CD4-positive, alpha-beta memory T cell (primary cell): Measurements from ENCODE around the gene FCER2. TPM values are rescaled to one million over a fixed set of nuclear protein-coding genes. Genes with fewer than 3 reads are reported as not detected.

Source experiments
- CTCF ChIA-PET: fragments of 350-600 bp; sonication (Branson Sonifier 250); formaldehyde crosslinking; loops from one replicate; lab custom pipeline; 2021; ENCODE audit warnings: inconsistent platforms; ENCODE audit not compliant: partially characterized antibody; lab: Charles Lee
- POLR2A ChIA-PET: fragments of 350-600 bp; sonication (Branson Sonifier 250); formaldehyde crosslinking; loops from one replicate; lab custom pipeline; 2021; ENCODE audit not compliant: partially characterized antibody; lab: Charles Lee
- DNase-seq, 5 donors: peaks; one replicate each; pipeline versions ENCODE4 v3.0.0 to v3.0.0-alpha.2; 2020 to 2022; ENCODE audit warnings: mixed read lengths in 1 of 5
- H3K27ac ChIP-seq: one replicate; pipeline ENCODE4 v1.7.0; 2013; ENCODE audit warnings: low read depth, low read length
- H3K27me3 ChIP-seq: 2 replicates; pipeline ENCODE4 v1.7.0; 2013; ENCODE audit warnings: mild to moderate bottlenecking, low read length, moderate library complexity; ENCODE audit not compliant: insufficient read depth
- H3K36me3 ChIP-seq: 2 replicates; pipeline ENCODE4 v1.7.0; 2013; ENCODE audit warnings: mild to moderate bottlenecking, low read length, moderate library complexity; ENCODE audit not compliant: insufficient read depth
- H3K4me1 ChIP-seq: 2 replicates; pipeline ENCODE4 v1.7.0; 2013; ENCODE audit warnings: mild to moderate bottlenecking, low read length, moderate library complexity; ENCODE audit not compliant: insufficient read depth
- H3K4me3 ChIP-seq, 2 donors: one replicate each; pipeline ENCODE4 v1.7.0; 2013; ENCODE audit warnings: low read length in 2 of 2, mild to moderate bottlenecking in 1 of 2
- H3K9me3 ChIP-seq, 2 donors: one replicate each; pipeline ENCODE4 v1.7.0; 2013; ENCODE audit warnings: low read length in 2 of 2, control low read depth in 1 of 2; ENCODE audit not compliant: control insufficient read depth in 1 of 2
- H3K27ac Mint-ChIP-seq, 7 donors: one replicate each; pipeline ENCODE4 v1.8.0; 2020 to 2021; ENCODE audit warnings: mixed read lengths in 7 of 7, mild to moderate bottlenecking in 6 of 7, inconsistent platforms in 3 of 7, moderate library complexity in 3 of 7
- H3K27me3 Mint-ChIP-seq, 2 donors: one replicate each; pipeline ENCODE4 v1.8.0; 2020 to 2021; ENCODE audit warnings: mixed read lengths in 2 of 2
- H3K36me3 Mint-ChIP-seq, 2 donors: one replicate each; pipeline ENCODE4 v1.8.0; 2020 to 2021; ENCODE audit warnings: mixed read lengths in 2 of 2, inconsistent platforms in 1 of 2, mild to moderate bottlenecking in 1 of 2
- H3K4me1 Mint-ChIP-seq, 4 donors: one replicate each; pipeline ENCODE4 v1.8.0; 2020 to 2021; ENCODE audit warnings: mixed read lengths in 4 of 4, mild to moderate bottlenecking in 1 of 4
- H3K4me3 Mint-ChIP-seq, 8 donors: one replicate each; pipeline ENCODE4 v1.8.0; 2020 to 2021; ENCODE audit warnings: mixed read lengths in 8 of 8, mild to moderate bottlenecking in 7 of 8, moderate library complexity in 6 of 8, inconsistent platforms in 3 of 8
- H3K9me3 Mint-ChIP-seq, 8 donors: one replicate each; pipeline ENCODE4 v1.8.0; 2020 to 2021; ENCODE audit warnings: mixed read lengths in 8 of 8, mild to moderate bottlenecking in 5 of 8, inconsistent platforms in 3 of 8, moderate library complexity in 1 of 8
- intact Hi-C: fragments of 100-400 bp; cut with micrococcal nuclease; formaldehyde crosslinking; loops from one replicate; pipeline ENCODE4 v1.15.1; 2023
- polyA plus RNA-seq, 2 donors: library from polyadenylated mRNA; unstranded; fragments of 300-500 nt; fragmentation: Illumina TruSeq; gene quantifications; one replicate each; pipeline ENCODE4 v1.2.3, GENCODE V29; 2021
- total RNA-seq, 2 experiments: library from RNA; stranded (reverse); gene quantifications; one replicate each; pipeline ENCODE4 v1.2.3, GENCODE V29; 2021

FCER2 gene
- total and polyA plus RNA-seq, 4 experiments from 2014 or later, result 0.93 TPM; not detected in 3

DNA sequence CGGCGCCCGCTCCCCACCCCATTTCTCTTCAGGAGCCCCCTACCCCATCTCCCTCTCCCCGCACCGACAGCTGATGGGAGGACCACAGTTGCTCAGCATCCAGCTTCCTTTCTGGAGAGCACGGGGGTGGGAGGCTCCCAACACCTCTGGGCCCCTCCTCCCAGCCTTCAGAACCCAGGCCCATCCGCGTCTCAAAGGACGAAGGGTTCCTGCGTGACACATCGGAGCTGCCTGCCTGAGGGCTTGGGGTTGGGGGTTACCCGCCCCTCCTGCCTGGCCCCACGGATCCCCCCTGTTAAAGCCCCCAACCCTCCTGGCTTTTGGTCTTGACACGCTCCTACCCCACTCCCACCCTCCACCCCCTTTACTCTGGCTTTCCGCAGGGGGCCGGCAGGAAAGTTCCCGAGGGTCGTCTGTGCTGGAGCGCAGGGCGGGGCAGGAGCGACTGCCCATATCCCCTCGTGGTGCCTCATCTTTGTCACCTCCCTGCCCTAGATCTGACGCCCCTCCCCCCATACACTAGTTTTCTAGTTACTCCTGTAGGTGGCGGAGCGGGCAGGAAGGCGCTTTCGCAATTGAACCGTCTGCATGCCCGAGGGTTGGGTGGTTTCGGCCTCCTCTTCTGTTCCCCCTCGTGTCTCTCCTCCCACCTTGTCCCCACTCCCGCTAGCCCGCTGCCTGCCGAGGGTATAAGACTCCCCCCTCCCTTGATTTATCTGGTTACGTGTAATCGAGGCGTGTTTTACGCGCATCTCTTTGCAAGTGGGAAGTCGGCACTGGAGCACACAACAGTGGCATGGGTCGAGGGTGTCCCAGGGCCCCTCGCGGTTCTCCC is 20.4 kb downstream of the FCER2 start:
- intact Hi-C loops, result loop anchor here (2.0 kb wide), 2 partner anchors 23 to 53 kb away; partner anchors contain the start of genes PET100 and XAB2
- no peaks in the 10 kb centered on the region for H3K9me3 ChIP-seq
- DNase-seq, result peak; percentile 81 to 91 (median 83)
- peaks cover 5 to 17% of the 10 kb centered on the region in 2 donors for H3K27me3 Mint-ChIP-seq
- H3K4me3 Mint-ChIP-seq, result peak overlapping the region; percentile 86 to 96 (median 92)
- H3K36me3 Mint-ChIP-seq, result peaks cover 9 to 20% of the 10 kb centered on the region in 2 donors
- peaks cover 37% of the 10 kb centered on the region for H3K4me1 ChIP-seq
- peak overlapping the region; percentile 82 for H3K27ac ChIP-seq
- peaks cover 0 to 2% (median 0%) of the 10 kb centered on the region in 8 donors for H3K9me3 Mint-ChIP-seq
- CTCF ChIA-PET, result interaction anchor here (0.6 to 3.0 kb wide), 33 partner anchors 10 to 579 kb away, joined by 3 to 67 read pairs (median 5); partner anchors contain the start of genes PET100, RETN, STXBP2 and XAB2
- H3K36me3 ChIP-seq, result peaks cover 6% of the 10 kb centered on the region
- H3K4me1 Mint-ChIP-seq, result peaks cover 18 to 50% (median 33%) of the 10 kb centered on the region in 4 donors
- peak overlapping the region; percentile 73 to 88 for H3K4me3 ChIP-seq
- peaks cover 4% of the 10 kb centered on the region for H3K27me3 ChIP-seq
- POLR2A ChIA-PET, result interaction anchor here (0.7 to 2.2 kb wide), 20 partner anchors 11 to 582 kb away, joined by 3 to 29 read pairs (median 4); partner anchors contain the start of genes MAP2K7, PET100, RETN and XAB2
- peak overlapping the region; percentile 91 to 96 (median 95) for H3K27ac Mint-ChIP-seq

GRCh38 chr19:7680606-7681339 is 21.2 kb downstream of the FCER2 start, which contains the start of gene TRAPPC5:
TSS of gene TRAPPC5 (plus strand) at chr19:7680833. CDS start at chr19:7682254, 1,421 bp downstream.
- Histone ChIP-seq H3K4me3 (peak within 1 kb of the TSS; percentile 73 to 88), H3K36me3 (peaks cover 6% of the 10 kb centered on the region), H3K27ac (peak within 1 kb of the TSS; percentile 82), H3K9me3 (no peaks in the 10 kb centered on the region), H3K27me3 (peaks cover 6% of the 10 kb centered on the region), H3K4me1 (peaks cover 42% of the 10 kb centered on the region)
- H3K4me3 Mint-ChIP-seq, result peak within 1 kb of the TSS; percentile 86 to 96 (median 92)
- H3K36me3 Mint-ChIP-seq, result peaks cover 9 to 20% of the 10 kb centered on the region in 2 donors
- H3K4me1 Mint-ChIP-seq, result peaks cover 21 to 58% (median 39%) of the 10 kb centered on the region in 4 donors
- H3K27ac Mint-ChIP-seq, result peak within 1 kb of the TSS; percentile 91 to 96 (median 95)
- ChIA-PET CTCF (interaction anchor here (0.6 to 3.0 kb wide), 33 partner anchors 9 to 578 kb away, joined by 3 to 67 read pairs (median 5); partner anchors contain the start of genes PET100, RETN, STXBP2 and XAB2), POLR2A (interaction anchor here (0.7 to 2.2 kb wide), 20 partner anchors 10 to 581 kb away, joined by 3 to 29 read pairs (median 4); partner anchors contain the start of genes MAP2K7, PET100, RETN and XAB2)
- peaks cover 11 to 21% of the 10 kb centered on the region in 2 donors for H3K27me3 Mint-ChIP-seq
- DNase-seq, result peak; percentile 80 to 89 (median 86)
- H3K9me3 Mint-ChIP-seq, result peaks cover 0 to 2% (median 0%) of the 10 kb centered on the region in 8 donors
- intact Hi-C loops, result loop anchor here (1.0 to 2.0 kb wide), 4 partner anchors 24 to 578 kb away; partner anchors contain the start of genes PET100, STXBP2 and XAB2

GRCh38 chr19:7679771-7680605 is 21.9 kb downstream of the FCER2 start:
- Mint-ChIP-seq H3K4me3 (peak overlapping the region; percentile 65 to 93 (median 80)), H3K27ac (peak overlapping the region; percentile 21 to 90 (median 84)), H3K36me3 (peaks cover 5 to 16% of the 10 kb centered on the region in 2 donors), H3K27me3 (peaks cover 12 to 22% of the 10 kb centered on the region in 2 donors), H3K4me1 (peaks cover 21 to 56% (median 37%) of the 10 kb centered on the region in 4 donors), H3K9me3 (peaks cover 0 to 2% (median 0%) of the 10 kb centered on the region in 8 donors)
- ChIA-PET POLR2A (interaction anchor here (1.0 to 2.2 kb wide), 15 partner anchors 9 to 224 kb away, joined by 3 to 29 read pairs (median 5); partner anchors contain the start of genes MAP2K7, PET100, RETN and XAB2), CTCF (interaction anchor here (0.8 to 3.0 kb wide), 22 partner anchors 11 to 578 kb away, joined by 3 to 67 read pairs (median 8); partner anchors contain the start of genes RETN and STXBP2)
- H3K4me1 ChIP-seq, result peaks cover 42% of the 10 kb centered on the region
- peaks cover 6% of the 10 kb centered on the region for H3K36me3 ChIP-seq
- H3K27me3 ChIP-seq, result peaks cover 6% of the 10 kb centered on the region
- H3K9me3 ChIP-seq, result no peaks in the 10 kb centered on the region
- DNase-seq, result no peak
- peak overlapping the region; percentile 82 for H3K27ac ChIP-seq
- peak overlapping the region in 1 of 2 donors; percentile 88 for H3K4me3 ChIP-seq
- intact Hi-C loops, result loop anchor here (1.0 to 2.0 kb wide), 6 partner anchors 25 to 578 kb away; partner anchors contain the start of genes PET100, STXBP2 and XAB2

DNA sequence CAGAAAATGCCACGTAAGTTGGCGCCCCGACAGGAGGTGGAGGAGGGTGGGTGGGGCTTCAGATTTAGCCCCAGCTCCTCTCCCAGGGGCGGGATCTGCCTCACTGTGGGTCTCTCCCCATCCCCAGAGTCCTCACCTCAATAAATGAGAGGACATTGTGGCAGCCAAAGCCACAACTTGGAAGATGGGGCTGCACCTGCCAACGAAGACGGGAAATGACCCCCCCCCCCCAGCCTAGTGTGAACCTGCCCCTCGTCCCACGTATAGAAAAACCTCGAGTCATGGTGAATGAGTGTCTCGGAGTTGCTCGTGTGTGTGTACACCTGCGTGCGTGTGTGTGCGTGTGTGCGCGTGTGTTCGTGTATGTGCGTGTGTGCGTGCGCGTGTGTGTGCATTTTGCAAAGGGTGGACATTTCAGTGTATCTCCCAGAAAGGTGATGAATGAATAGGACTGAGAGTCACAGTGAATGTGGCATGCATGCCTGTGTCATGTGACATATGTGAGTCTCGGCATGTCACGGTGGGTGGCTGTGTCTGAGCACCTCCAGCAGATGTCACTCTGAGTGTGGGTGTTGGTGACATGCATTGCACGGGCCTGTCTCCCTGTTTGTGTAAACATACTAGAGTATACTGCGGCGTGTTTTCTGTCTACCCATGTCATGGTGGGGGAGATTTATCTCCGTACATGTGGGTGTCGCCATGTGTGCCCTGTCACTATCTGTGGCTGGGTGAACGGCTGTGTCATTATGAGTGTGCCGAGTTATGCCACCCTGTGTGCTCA is 22.8 kb downstream of the FCER2 start:
- Mint-ChIP-seq H3K9me3 (peaks cover 0 to 2% (median 0%) of the 10 kb centered on the region in 8 donors), H3K4me3 (peak overlapping the region; percentile 62 to 93 (median 80)), H3K27me3 (peaks cover 14 to 26% of the 10 kb centered on the region in 2 donors), H3K27ac (peak overlapping the region; percentile 48 to 90 (median 81)), H3K36me3 (peaks cover 5 to 16% of the 10 kb centered on the region in 2 donors), H3K4me1 (peaks cover 23 to 60% (median 39%) of the 10 kb centered on the region in 4 donors)
- H3K36me3 ChIP-seq, result peaks cover 6% of the 10 kb centered on the region
- H3K4me3 ChIP-seq, result no peak overlapping the region
- no peak overlapping the region for H3K27ac ChIP-seq
- peaks cover 6% of the 10 kb centered on the region for H3K27me3 ChIP-seq
- ChIA-PET POLR2A (no interaction called here), CTCF (interaction anchor here (0.8 to 2.6 kb wide), 4 partner anchors 27 to 122 kb away, joined by 4 to 19 read pairs (median 6); no protein-coding TSS in a partner anchor)
- peak; percentile 68 to 88 (median 76) for DNase-seq
- intact Hi-C loops, result loop anchor here (1.0 kb wide), 2 partner anchors 27 to 120 kb away; no protein-coding TSS in a partner anchor
- H3K4me1 ChIP-seq, result peaks cover 46% of the 10 kb centered on the region
- H3K9me3 ChIP-seq, result no peaks in the 10 kb centered on the region

GRCh38 chr19:7677669-7678311 is 24.1 kb downstream of the FCER2 start:
- H3K27me3 ChIP-seq, result peaks cover 10% of the 10 kb centered on the region
- POLR2A ChIA-PET, result no interaction called here
- no peaks in the 10 kb centered on the region for H3K9me3 ChIP-seq
- H3K4me1 Mint-ChIP-seq, result peaks cover 23 to 61% (median 38%) of the 10 kb centered on the region in 4 donors
- H3K4me1 ChIP-seq, result peaks cover 46% of the 10 kb centered on the region
- H3K4me3 ChIP-seq, result no peak overlapping the region
- peaks cover 0 to 2% (median 0%) of the 10 kb centered on the region in 8 donors for H3K9me3 Mint-ChIP-seq
- intact Hi-C loops, result no loop called here
- H3K36me3 Mint-ChIP-seq, result peaks cover 4 to 10% of the 10 kb centered on the region in 2 donors
- H3K27ac ChIP-seq, result no peak overlapping the region
- H3K27me3 Mint-ChIP-seq, result peaks cover 16 to 30% of the 10 kb centered on the region in 2 donors
- H3K27ac Mint-ChIP-seq, result peak overlapping the region in 1 of 7 donors; percentile 84
- CTCF ChIA-PET, result interaction anchor here (0.9 to 2.6 kb wide), 4 partner anchors 110 to 126 kb away, joined by 4 to 19 read pairs (median 6); no protein-coding TSS in a partner anchor
- H3K36me3 ChIP-seq, result peaks cover 4% of the 10 kb centered on the region
- H3K4me3 Mint-ChIP-seq, result peak overlapping the region in 2 of 8 donors; percentile 25 to 45
- no peak for DNase-seq
